Lower lobe of right lung (tissue), 2 donors: ENCODE results near the gene ACACB. TPM values are rescaled to one million over a fixed set of nuclear protein-coding genes. Genes with fewer than 3 reads are reported as not detected.
A peak's percentile ranks its signal among the peaks of the same experiment; 100 is the strongest.

ENCODE experiments used
- ATAC-seq, 2 donors: fragments of 200-7000 bp; cut with Tn5 transposase; one replicate each; pipeline ENCODE4 v1.9.1; 2020 to 2022; ENCODE audit warnings: mild to moderate bottlenecking in 2 of 2, moderate library complexity in 2 of 2
- DNase-seq: peaks from one replicate; pipeline ENCODE4 v3.0.0-alpha.2; 2020
- H3K27ac ChIP-seq: fragments of 200-600 bp; one replicate; pipeline ENCODE4 v1.8.0; 2022
- H3K27me3 ChIP-seq: fragments of 200-600 bp; one replicate; pipeline ENCODE4 v1.8.0; 2022; ENCODE audit warnings: low read depth
- H3K36me3 ChIP-seq: fragments of 200-600 bp; one replicate; pipeline ENCODE4 v1.8.0; 2022; ENCODE audit warnings: mild to moderate bottlenecking
- H3K4me1 ChIP-seq: fragments of 200-600 bp; one replicate; pipeline ENCODE4 v1.8.0; 2022
- H3K4me3 ChIP-seq: fragments of 200-600 bp; one replicate; pipeline ENCODE4 v1.8.0; 2022; ENCODE audit warnings: mild to moderate bottlenecking
- H3K9me3 ChIP-seq: fragments of 200-600 bp; one replicate; pipeline ENCODE4 v1.8.0; 2022
- intact Hi-C: fragments of 100-400 bp; cut with DNase I; formaldehyde crosslinking; loops from one replicate; pipeline ENCODE4 v1.11.0; 2022
- total RNA-seq: library from RNA; stranded (reverse); fragmentation: NEBNext Ultra II Directional; extraction: Animal tissue kit (Norgen Biotek cat#: 25700); gene quantifications from one replicate; pipeline ENCODE4 v1.2.1, GENCODE V29; 2021
- TF ChIP-seq, protein P1 (sequence below): fragments of 200-600 bp; IDR thresholded peaks from one replicate; pipeline ENCODE4 v1.8.0; 2022; ENCODE audit warnings: antibody characterized with exemption, mild to moderate bottlenecking
- donor health status: DM: no; HTN: yes; CAD: no; lungs with severe emphysema.

The ACACB gene
- total RNA-seq, 1 donor from 2014 or later: 42.5 TPM

GRCh38 chr12:109085590-109085989 is 30.8 kb upstream of the ACACB start:
- TF ChIP-seq, protein P1, sequence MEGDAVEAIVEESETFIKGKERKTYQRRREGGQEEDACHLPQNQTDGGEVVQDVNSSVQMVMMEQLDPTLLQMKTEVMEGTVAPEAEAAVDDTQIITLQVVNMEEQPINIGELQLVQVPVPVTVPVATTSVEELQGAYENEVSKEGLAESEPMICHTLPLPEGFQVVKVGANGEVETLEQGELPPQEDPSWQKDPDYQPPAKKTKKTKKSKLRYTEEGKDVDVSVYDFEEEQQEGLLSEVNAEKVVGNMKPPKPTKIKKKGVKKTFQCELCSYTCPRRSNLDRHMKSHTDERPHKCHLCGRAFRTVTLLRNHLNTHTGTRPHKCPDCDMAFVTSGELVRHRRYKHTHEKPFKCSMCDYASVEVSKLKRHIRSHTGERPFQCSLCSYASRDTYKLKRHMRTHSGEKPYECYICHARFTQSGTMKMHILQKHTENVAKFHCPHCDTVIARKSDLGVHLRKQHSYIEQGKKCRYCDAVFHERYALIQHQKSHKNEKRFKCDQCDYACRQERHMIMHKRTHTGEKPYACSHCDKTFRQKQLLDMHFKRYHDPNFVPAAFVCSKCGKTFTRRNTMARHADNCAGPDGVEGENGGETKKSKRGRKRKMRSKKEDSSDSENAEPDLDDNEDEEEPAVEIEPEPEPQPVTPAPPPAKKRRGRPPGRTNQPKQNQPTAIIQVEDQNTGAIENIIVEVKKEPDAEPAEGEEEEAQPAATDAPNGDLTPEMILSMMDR: no peak
- H3K4me1 ChIP-seq: no peaks in the 10 kb centered on the region
- DNase-seq: no peak
- intact Hi-C loops: no loop called here
- no peak overlapping the region for H3K27ac ChIP-seq
- H3K4me3 ChIP-seq: no peak overlapping the region
- H3K27me3 ChIP-seq: no peaks in the 10 kb centered on the region
- no peaks in the 10 kb centered on the region for H3K9me3 ChIP-seq
- peaks cover 100% of the 10 kb centered on the region for H3K36me3 ChIP-seq
- no peak for ATAC-seq

GRCh38 chr12:109087250-109087649 is 29.1 kb upstream of the ACACB start:
- ATAC-seq (no peak), DNase-seq (no peak)
- Histone ChIP-seq H3K27ac (no peak overlapping the region), H3K27me3 (no peaks in the 10 kb centered on the region), H3K9me3 (no peaks in the 10 kb centered on the region), H3K4me1 (peaks cover 9% of the 10 kb centered on the region), H3K4me3 (no peak overlapping the region), H3K36me3 (peaks cover 86% of the 10 kb centered on the region)
- TF ChIP-seq, protein P1: no peak
- intact Hi-C loops: no loop called here

DNA sequence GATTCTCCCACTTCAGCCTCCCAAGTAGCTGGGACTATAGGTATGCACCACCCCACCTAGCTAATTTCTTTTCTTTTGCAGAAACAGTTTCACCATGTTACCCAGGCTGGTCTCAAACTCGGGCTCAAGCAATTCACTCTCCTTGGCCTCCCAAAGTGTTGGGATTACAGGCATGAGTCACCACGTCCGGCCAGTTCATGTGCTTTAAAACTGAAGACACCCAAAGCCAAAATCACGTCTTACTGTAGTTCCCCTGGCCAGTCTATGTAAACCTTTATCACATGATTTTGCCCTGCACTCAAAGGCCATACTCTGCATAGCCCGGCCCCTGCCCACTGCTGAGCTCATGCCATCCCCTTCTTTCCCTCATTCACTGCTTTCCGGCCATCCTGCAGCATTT is 27.6 kb upstream of the ACACB start:
- Histone ChIP-seq H3K9me3 (no peaks in the 10 kb centered on the region), H3K27ac (no peak overlapping the region), H3K27me3 (no peaks in the 10 kb centered on the region), H3K4me1 (peaks cover 19% of the 10 kb centered on the region), H3K4me3 (no peak overlapping the region), H3K36me3 (peaks cover 71% of the 10 kb centered on the region)
- DNase-seq: no peak
- intact Hi-C loops: no loop called here
- TF ChIP-seq, protein P1: no peak
- no peak for ATAC-seq

DNA sequence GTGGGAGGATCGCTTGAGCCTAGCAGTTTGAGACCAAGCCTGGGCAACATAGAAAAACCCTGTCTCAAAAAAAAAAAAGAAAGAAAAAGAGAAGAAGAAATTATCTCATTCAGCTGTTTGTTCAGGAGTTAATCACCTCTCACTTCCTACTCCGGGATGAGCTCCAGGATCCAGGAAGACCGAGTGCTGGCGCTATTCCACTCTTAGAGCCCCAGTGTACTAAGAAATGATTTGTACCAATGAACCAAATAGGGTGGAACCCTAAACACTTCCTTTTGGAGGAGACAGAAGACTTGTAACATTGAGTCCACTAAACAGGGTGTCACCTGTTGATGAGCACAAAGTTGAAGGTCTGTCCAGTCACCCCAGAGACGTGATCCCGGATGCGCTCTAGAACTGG is 26.7 kb upstream of the ACACB start:
- peaks cover 62% of the 10 kb centered on the region for H3K36me3 ChIP-seq
- DNase-seq (no peak), ATAC-seq (no peak)
- no peaks in the 10 kb centered on the region for H3K27me3 ChIP-seq
- H3K27ac ChIP-seq: no peak overlapping the region
- H3K9me3 ChIP-seq: no peaks in the 10 kb centered on the region
- TF ChIP-seq, protein P1: no peak
- intact Hi-C loops: loop anchor here (10.0 kb wide), 1 partner anchor 205 kb away; the partner anchor contains the start of gene DAO
- peaks cover 19% of the 10 kb centered on the region for H3K4me1 ChIP-seq
- no peak overlapping the region for H3K4me3 ChIP-seq

DNA sequence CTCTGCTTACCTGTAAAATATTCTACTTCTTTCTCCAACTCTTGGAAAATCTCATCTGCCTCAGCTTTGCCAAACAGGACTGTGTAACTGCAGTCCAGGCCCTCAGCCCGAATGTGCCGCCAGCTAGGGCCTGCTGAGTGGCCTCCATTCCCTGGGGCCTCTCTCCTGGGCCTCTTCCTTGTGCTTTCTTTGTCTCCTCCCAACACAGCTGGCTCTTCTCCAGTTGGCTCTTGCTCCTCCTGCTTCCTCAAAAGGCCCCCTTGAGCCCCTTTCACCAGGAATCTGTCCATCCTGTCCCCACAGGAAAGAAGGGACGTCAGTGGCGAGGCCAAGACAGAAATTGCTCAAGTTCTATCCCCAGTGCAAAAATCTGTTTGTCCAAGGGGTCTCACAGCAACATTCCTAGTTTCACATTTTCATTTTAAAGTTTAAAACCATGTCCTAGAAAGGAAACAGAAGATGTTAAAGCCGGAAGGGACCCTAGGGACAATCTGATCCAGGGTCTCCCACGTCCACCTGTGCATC is 23.8 kb upstream of the ACACB start:
- Histone ChIP-seq H3K36me3 (peaks cover 33% of the 10 kb centered on the region), H3K9me3 (no peaks in the 10 kb centered on the region), H3K27ac (peak overlapping the region; percentile 81), H3K27me3 (no peaks in the 10 kb centered on the region), H3K4me1 (peaks cover 23% of the 10 kb centered on the region), H3K4me3 (peak overlapping the region; percentile 64)
- no peak for DNase-seq
- TF ChIP-seq, protein P1: no peak
- intact Hi-C loops: loop anchor here (10.0 kb wide), 1 partner anchor 208 kb away; the partner anchor contains the start of gene DAO
- no peak for ATAC-seq
